ENCODE results near the gene TCF7L1.

The TCF7L1 gene

DNA sequence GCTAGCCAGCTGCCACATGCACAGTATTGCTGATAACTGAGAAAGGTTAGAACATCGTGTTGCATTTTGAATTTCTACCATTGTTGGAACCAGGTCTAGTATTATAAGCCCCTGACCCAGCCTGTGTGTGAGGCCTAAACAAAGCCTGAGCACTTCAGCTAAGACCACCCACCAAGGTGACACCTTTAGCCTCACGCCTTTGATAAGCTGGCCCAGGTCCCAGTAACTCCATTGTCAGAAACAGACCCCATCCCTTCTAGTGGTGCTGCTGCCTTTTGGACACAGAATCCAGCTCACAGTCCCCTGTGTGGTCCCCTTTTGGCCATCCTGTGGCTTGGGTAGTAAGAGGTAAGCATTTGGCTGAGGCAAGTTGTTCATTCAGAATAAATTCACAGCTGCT lies 223.0 kb downstream of the TCF7L1 start:
- no peak for DNase-seq (ENCODE audit: low read depth)

DNA sequence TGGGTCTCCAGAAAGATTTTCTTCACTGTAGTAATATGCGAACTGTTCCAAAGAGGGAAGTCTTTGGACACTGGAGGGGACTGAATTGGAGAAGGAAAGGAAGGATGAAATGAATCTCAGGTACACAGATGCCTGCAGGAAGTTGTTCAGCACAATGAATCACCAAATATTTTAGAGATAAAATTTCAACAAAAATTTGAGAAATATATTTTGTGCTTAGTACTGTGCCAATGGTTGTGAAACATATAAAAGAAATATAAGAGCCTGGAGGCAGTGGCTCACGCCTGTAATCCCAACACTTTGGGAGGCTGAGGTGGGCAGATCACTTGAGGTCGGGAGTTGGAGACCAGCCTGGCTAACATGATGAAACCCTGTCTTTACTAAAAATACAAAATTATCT lies 224.5 kb downstream of the TCF7L1 start:
- DNase-seq (ENCODE audit: low read depth): no peak
